Endothelial cell of umbilical vein (primary cell): Measurements from ENCODE around the gene POLR2E. TPM values are rescaled to one million over a fixed set of nuclear protein-coding genes. Genes with fewer than 3 reads are reported as not detected.

Experiments
- BruUV-seq: library from RNA; stranded (reverse); fragments of 400-500 nt; replicated peaks from 2 replicates; lab custom pipeline; 2021; lab: Mats Ljungman, UMichigan
- CTCF ChIA-PET: fragments of 300-600, 350-600 bp; sonication (Branson Sonifier 250); formaldehyde crosslinking; loops from one replicate; lab custom pipeline; 2021; ENCODE audit warnings: antibody characterized with exemption, inconsistent platforms; lab: Charles Lee
- POLR2A ChIA-PET: fragments of 300-600, 350-600 bp; sonication (Branson Sonifier 250); formaldehyde crosslinking; loops from one replicate; lab custom pipeline; 2021; ENCODE audit warnings: antibody characterized with exemption, inconsistent platforms; lab: Charles Lee
- DNase-seq: peaks from one replicate; pipeline ENCODE4 v3.0.0-alpha.2; 2011; ENCODE audit warnings: low read depth, low spot score
- FAIRE-seq: peaks from 2 replicates; lab custom pipeline; 2011; peaks lifted over from hg19 to GRCh38; lab: Jason Lieb, UNC
- H2AFZ ChIP-seq: 2 replicates; pipeline ENCODE4 v1.6.0; 2012; ENCODE audit warnings: low read depth, low read length, control low read depth, inconsistent platforms
- H3K27ac ChIP-seq: 2 replicates; pipeline ENCODE4 v1.5.1; 2011; ENCODE audit warnings: low read depth, mild to moderate bottlenecking, control low read depth, low read length, moderate library complexity; ENCODE audit not compliant: insufficient read depth
- H3K27me3 ChIP-seq, 2 experiments: 2 replicates each; pipeline versions ENCODE4 v1.6.0 to v1.6.1; 2011; ENCODE audit warnings: low read length in 2 of 2, mixed read lengths in 1 of 2; ENCODE audit not compliant: control insufficient read depth in 2 of 2, insufficient read depth in 2 of 2
- H3K36me3 ChIP-seq, 2 experiments: 2 replicates in 1 of 2; 3 replicates in 1 of 2; pipeline ENCODE4 v1.5.1; 2011; ENCODE audit warnings: low read length in 2 of 2, mild to moderate bottlenecking in 1 of 2, moderate library complexity in 1 of 2; ENCODE audit not compliant: control insufficient read depth in 2 of 2, insufficient read depth in 2 of 2; ENCODE audit errors: extremely low read depth in 1 of 2
- H3K4me1 ChIP-seq: 3 replicates; pipeline ENCODE4 v1.5.1; 2011; ENCODE audit warnings: mild to moderate bottlenecking, low read length; ENCODE audit not compliant: control insufficient read depth, insufficient read depth; ENCODE audit errors: extremely low read depth
- H3K4me2 ChIP-seq: 2 replicates; pipeline ENCODE4 v1.6.1; 2011; ENCODE audit warnings: low read length, control low read depth, mixed read lengths; ENCODE audit not compliant: insufficient read depth
- H3K4me3 ChIP-seq, 3 experiments: fragments of 200-600 bp in 1 of 3; sonication (generic), shearing (Covaris generic) in 1 of 3; replicated peaks in 1 of 3; 2 replicates each; pipeline ENCODE4 v1.5.1; 2011 to 2016; ENCODE audit warnings: control low read depth in 3 of 3, low read length in 3 of 3, mild to moderate bottlenecking in 2 of 3, inconsistent platforms in 1 of 3, low read depth in 1 of 3, moderate library complexity in 1 of 3; ENCODE audit not compliant: insufficient read depth in 1 of 3
- H3K79me2 ChIP-seq: 2 replicates; pipeline ENCODE4 v1.6.0; 2012; ENCODE audit warnings: low read length, inconsistent platforms; ENCODE audit not compliant: control insufficient read depth, insufficient read depth
- H3K9ac ChIP-seq: replicated peaks from 2 replicates; pipeline ENCODE3; 2011; ENCODE audit warnings: low read length, control low read depth; ENCODE audit not compliant: insufficient read depth; ENCODE audit errors: extremely low read depth
- H3K9me1 ChIP-seq: replicated peaks from 3 replicates; pipeline ENCODE4 v1.6.0; 2011; ENCODE audit warnings: mild to moderate bottlenecking, low read length; ENCODE audit not compliant: control insufficient read depth, insufficient read depth; ENCODE audit errors: extremely low read depth
- H3K9me3 ChIP-seq: replicated peaks from 2 replicates; pipeline ENCODE4 v1.5.1; 2012; ENCODE audit warnings: low read length, inconsistent platforms; ENCODE audit not compliant: control insufficient read depth, insufficient read depth
- H4K20me1 ChIP-seq: replicated peaks from 2 replicates; pipeline ENCODE3; 2011; ENCODE audit warnings: mild to moderate bottlenecking, low read length; ENCODE audit not compliant: control insufficient read depth, insufficient read depth; ENCODE audit errors: extremely low read depth
- CTCF ChIP-seq, 2 donors: IDR thresholded peaks; 1 replicate in 1 of 2; 2 replicates in 1 of 2; pipeline ENCODE4 v1.5.1; 2011; ENCODE audit warnings: low read length in 2 of 2, mild to moderate bottlenecking in 2 of 2, moderate library complexity in 2 of 2, control low read depth in 1 of 2, inconsistent platforms in 1 of 2, low read depth in 1 of 2; ENCODE audit not compliant: insufficient read depth in 1 of 2; ENCODE audit errors: extremely low read depth in 1 of 2
- EZH2 ChIP-seq: IDR thresholded peaks from 2 replicates; pipeline ENCODE4 v1.6.1; 2012; ENCODE audit warnings: borderline replicate concordance, low read depth, mild to moderate bottlenecking, moderate library complexity, low read length, inconsistent platforms; ENCODE audit not compliant: severe bottlenecking
- FOS ChIP-seq: IDR thresholded peaks from 2 replicates; pipeline ENCODE4 v1.6.1; 2011; ENCODE audit warnings: mild to moderate bottlenecking, low read length, moderate library complexity, borderline replicate concordance; ENCODE audit not compliant: insufficient read depth
- GATA2 ChIP-seq: IDR thresholded peaks from 2 replicates; pipeline ENCODE4 v1.7.0; 2011; ENCODE audit warnings: low read depth, mild to moderate bottlenecking, moderate library complexity, mixed read lengths, low read length; ENCODE audit not compliant: insufficient read length, insufficient read depth
- JUN ChIP-seq: IDR thresholded peaks from 2 replicates; pipeline ENCODE4 v1.6.1; 2011; ENCODE audit warnings: borderline replicate concordance, low read depth; ENCODE audit not compliant: insufficient read length, insufficient read depth
- MAX ChIP-seq: IDR thresholded peaks from 2 replicates; pipeline ENCODE4 v1.6.1; 2011; ENCODE audit not compliant: insufficient read depth, insufficient read length
- POLR2A ChIP-seq: IDR thresholded peaks from 2 replicates; pipeline ENCODE4 v1.6.1; 2012; ENCODE audit warnings: low read depth, mild to moderate bottlenecking, control low read depth, low read length
- POLR2AphosphoS5 ChIP-seq: IDR thresholded peaks from 2 replicates; pipeline ENCODE4 v1.6.1; 2012; ENCODE audit warnings: low read depth, mild to moderate bottlenecking, control low read depth, low read length, moderate library complexity; ENCODE audit not compliant: insufficient read depth
- dilution Hi-C: fragments of 300-500 bp; cut with MboI; formaldehyde crosslinking; loops from one replicate; pipeline ENCODE4 v1.15.0; 2019; ENCODE audit warnings: low sequenced_read_pairs; ENCODE audit not compliant: extremely low pct_ligation_motif_present
- intact Hi-C: fragments of 100-400 bp; cut with micrococcal nuclease; formaldehyde crosslinking; loops from one replicate; pipeline ENCODE4 v1.10.0; 2022
- polyA plus RNA-seq, 4 experiments: library from polyadenylated mRNA; depleted of rRNA in 3 of 4; stranded (reverse) in 3 of 4; unstranded in 1 of 4; fragments of >200 nt; gene quantifications; 2 replicates each; pipeline versions ENCODE4 v1.2.1 to v1.2.3, GENCODE V29; 2011 to 2012; ENCODE audit warnings: missing spikeins in 1 of 4
- total RNA-seq: library from RNA; stranded (reverse); gene quantifications from 2 replicates; pipeline ENCODE4 v1.2.3, GENCODE V29; 2021

POLR2E gene
- total and polyA plus RNA-seq, 2 donors (not counting 3 experiments of a cell fraction or from before 2014, with no cell fraction given), result 272 to 344 TPM

- Histone ChIP-seq H4K20me1 (no peaks in the 10 kb centered on the region), H3K79me2 (peaks cover 20% of the 10 kb centered on the region), H3K9me3 (peaks cover 2% of the 10 kb centered on the region), H3K4me2 (no peak overlapping the region), H3K4me3 (no peak overlapping the region), H3K4me1 (peaks cover 29% of the 10 kb centered on the region), H3K27me3 (no peaks in the 10 kb centered on the region), H3K36me3 (no peaks in the 10 kb centered on the region), H3K27ac (no peak overlapping the region), H2AFZ (no peak overlapping the region), H3K9me1 (no peaks in the 10 kb centered on the region), H3K9ac (no peak overlapping the region)
- DNase-seq (no peak), FAIRE-seq (no peak)
- no TSS peak for BruUV-seq
- TF ChIP-seq EZH2, result no peak
- TF ChIP-seq POLR2AphosphoS5, result no peak
- TF ChIP-seq MAX, result no peak
- TF ChIP-seq GATA2, result no peak
- no peak for TF ChIP-seq FOS
- TF ChIP-seq CTCF (IDR thresholded peaks at IDR 0.05; ENCODE audit: extremely low read depth in 1 of 2, insufficient read depth in 1 of 2, low read depth in 1 of 2, low read length in 2 of 2), result no peak
- no peak for TF ChIP-seq JUN
- no peak for TF ChIP-seq POLR2A
- ChIA-PET CTCF (no interaction called here), POLR2A (no interaction called here)
- dilution Hi-C loops, result no loop called here
- intact Hi-C loops, result no loop called here
Observed at GRCh38 chr19:1097810-1098176, 2.6 kb upstream of the POLR2E start.
